Heart right ventricle (tissue), 16 donors: ENCODE results near the gene PCK1. TPM values are rescaled to one million over a fixed set of nuclear protein-coding genes. Genes with fewer than 3 reads are reported as not detected.
A peak's percentile ranks its signal among the peaks of the same experiment; 100 is the strongest.

Source experiments
- ATAC-seq, 8 donors: fragments of 200-7000 bp; cut with Tn5 transposase; one replicate each; pipeline ENCODE4 v1.9.1; 2020; ENCODE audit warnings: mild to moderate bottlenecking in 8 of 8, moderate library complexity in 8 of 8, moderate number of reproducible peaks in 1 of 8
- DNase-seq, 2 donors: peaks; one replicate each; pipeline ENCODE4 v3.0.0-alpha.2; 2020
- H3K27ac ChIP-seq, 10 donors: fragments of 200-600 bp; sonication (generic) in 2 of 10; one replicate each; pipeline versions ENCODE4 v1.5.0 to v1.8.0; 2020 to 2022; ENCODE audit warnings: mild to moderate bottlenecking in 3 of 10
- H3K27me3 ChIP-seq, 7 donors: fragments of 200-600 bp; one replicate each; pipeline ENCODE4 v1.8.0; 2021 to 2022; ENCODE audit warnings: mild to moderate bottlenecking in 2 of 7
- H3K36me3 ChIP-seq, 9 donors: fragments of 200-600 bp; sonication (generic) in 1 of 9; one replicate each; pipeline versions ENCODE4 v1.5.0 to v1.8.0; 2020 to 2022; ENCODE audit warnings: mild to moderate bottlenecking in 2 of 9
- H3K4me1 ChIP-seq, 9 donors: fragments of 200-600 bp; sonication (generic) in 1 of 9; one replicate each; pipeline versions ENCODE4 v1.5.0 to v1.8.0; 2020 to 2022; ENCODE audit warnings: mild to moderate bottlenecking in 4 of 9
- H3K4me3 ChIP-seq, 10 donors: fragments of 200-600 bp; sonication (generic) in 2 of 10; one replicate each; pipeline versions ENCODE4 v1.5.0 to v1.8.0; 2020 to 2022; ENCODE audit warnings: mild to moderate bottlenecking in 7 of 10, moderate library complexity in 2 of 10
- H3K9me3 ChIP-seq, 11 donors: fragments of 200-600 bp in 10 of 11; sonication (generic) in 2 of 11; one replicate each; pipeline versions ENCODE4 v1.5.0 to v1.8.0; 2013 to 2022; ENCODE audit warnings: mild to moderate bottlenecking in 2 of 11, control low read depth in 1 of 11, moderate library complexity in 1 of 11
- WGBS, 2 donors: extraction: QIAGEN DNeasy Blood & Tissue Kit; methylation state at CpG; one replicate each; pipeline ENCODE4 v1.1.7; 2013; ENCODE audit warnings: inconsistent platforms in 1 of 2; 5-methylcytosine and 5-hydroxymethylcytosine counted together
- intact Hi-C, 10 donors: fragments of 100-400 bp; cut with DNase I; formaldehyde crosslinking; loops; one replicate each; pipeline versions ENCODE4 v1.11.1 to v1.14.2; 2022
- polyA plus RNA-seq, 2 donors: library from polyadenylated mRNA; stranded (reverse); fragments of 200-250 nt; gene quantifications; one replicate each; pipeline ENCODE4 v1.2.3, GENCODE V29; 2013
- total RNA-seq, 10 donors: library from RNA; stranded (reverse); fragmentation: NEBNext Ultra II Directional in 3 of 10; extraction: Animal tissue kit (Norgen Biotek cat#: 25700) in 3 of 10; gene quantifications; one replicate each; pipeline versions ENCODE4 v1.2.1 to v1.2.4, GENCODE V29; 2021 to 2023
- TF ChIP-seq, protein P1 (sequence below), 9 donors: fragments of 200-600 bp; sonication (generic) in 2 of 9; IDR thresholded peaks; one replicate each; pipeline versions ENCODE4 v1.5.0 to v1.8.0; 2021 to 2022; ENCODE audit warnings: antibody characterized with exemption in 9 of 9, mild to moderate bottlenecking in 5 of 9, moderate library complexity in 1 of 9
- donor health status: Arrhythmogenic right ventricular cardiomyopathy.
- donor health status: ischemic (EF 13 %, LVEDD 7.1; RV severe dilation, severe dysfunction).
- donor health status: healthy with polysubstance abuse.
- donor health status: DM: no; HTN: yes; CAD: no.
- donor health status: DM: no; HTN: no; CAD: no.
- donor health status: ischemic (EF 25% LVEDD 6.9; RV normal size, moderate dysfunction).
- donor health status: ischemic (EF 25% LVEDD 5.7; RV mildly dilated, moderate dysfunction).
- donor health status: healthy.
- donor health status: DM: yes; HTN: yes; CAD: no.
- donor health status: Ischemic cardiomyopathy.
- donor health status: ischemic (EF 35%, LVEDD 5.7; RV mildly dilated, moderate dysfunction).
- donor health status: nonischemic (EF 11% LVEDD 7.7; RV severe dilation, severe dysfunction).
- donor health status: DM: yes; HTN: yes; CAD: no.
- donor health status: PGD.
- donor health status: ischemic (EF 29% LVEDD 5.4; RV normal size, mild dysfunction).
- donor health status: nonischemic (EF 23%, LVEDD 6.1; RV moderate dilation, normal function).

PCK1 gene
- total and polyA plus RNA-seq, 12 donors, result 0.15 to 8.5 (median 0.72) TPM; not detected in 2

DNA sequence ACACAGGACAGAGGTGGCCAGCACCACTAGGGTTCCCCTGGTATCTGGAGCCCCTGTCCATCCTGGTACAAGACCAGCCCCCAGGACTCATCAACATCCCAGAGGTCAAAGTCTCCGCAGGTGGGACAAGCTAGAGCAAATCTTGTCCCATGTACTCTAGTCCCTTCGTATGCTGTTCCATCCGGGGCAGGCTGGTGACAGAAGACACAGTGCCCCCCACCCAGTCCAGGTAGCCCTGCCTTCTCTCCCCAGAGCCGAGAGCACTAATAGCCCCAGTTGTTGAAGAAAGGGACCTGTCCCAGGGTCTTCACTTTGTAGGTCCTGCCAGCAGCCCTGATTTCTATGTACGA, 21.1 kb downstream of the PCK1 start:
- no peak for ATAC-seq
- intact Hi-C loops, result no loop called here
- peak overlapping the region in 4 of 10 donors; percentile 10 to 67 (median 41) for H3K27ac ChIP-seq
- WGBS, 2 donors, result 72 to 83% methylated on average over 5 of the region's 5 CpGs
- H3K4me3 ChIP-seq, result no peak overlapping the region
- no peaks in the 10 kb centered on the region for H3K36me3 ChIP-seq
- TF ChIP-seq, protein P1, sequence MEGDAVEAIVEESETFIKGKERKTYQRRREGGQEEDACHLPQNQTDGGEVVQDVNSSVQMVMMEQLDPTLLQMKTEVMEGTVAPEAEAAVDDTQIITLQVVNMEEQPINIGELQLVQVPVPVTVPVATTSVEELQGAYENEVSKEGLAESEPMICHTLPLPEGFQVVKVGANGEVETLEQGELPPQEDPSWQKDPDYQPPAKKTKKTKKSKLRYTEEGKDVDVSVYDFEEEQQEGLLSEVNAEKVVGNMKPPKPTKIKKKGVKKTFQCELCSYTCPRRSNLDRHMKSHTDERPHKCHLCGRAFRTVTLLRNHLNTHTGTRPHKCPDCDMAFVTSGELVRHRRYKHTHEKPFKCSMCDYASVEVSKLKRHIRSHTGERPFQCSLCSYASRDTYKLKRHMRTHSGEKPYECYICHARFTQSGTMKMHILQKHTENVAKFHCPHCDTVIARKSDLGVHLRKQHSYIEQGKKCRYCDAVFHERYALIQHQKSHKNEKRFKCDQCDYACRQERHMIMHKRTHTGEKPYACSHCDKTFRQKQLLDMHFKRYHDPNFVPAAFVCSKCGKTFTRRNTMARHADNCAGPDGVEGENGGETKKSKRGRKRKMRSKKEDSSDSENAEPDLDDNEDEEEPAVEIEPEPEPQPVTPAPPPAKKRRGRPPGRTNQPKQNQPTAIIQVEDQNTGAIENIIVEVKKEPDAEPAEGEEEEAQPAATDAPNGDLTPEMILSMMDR (IDR thresholded peaks at IDR 0.05), result no peak
- peaks cover 0 to 87% (median 72%) of the 10 kb centered on the region in 7 donors for H3K27me3 ChIP-seq
- H3K4me1 ChIP-seq, result peaks cover 0 to 12% (median 0%) of the 10 kb centered on the region in 9 donors
- no peak for DNase-seq
- peaks cover 0 to 2% (median 0%) of the 10 kb centered on the region in 11 donors for H3K9me3 ChIP-seq

DNA sequence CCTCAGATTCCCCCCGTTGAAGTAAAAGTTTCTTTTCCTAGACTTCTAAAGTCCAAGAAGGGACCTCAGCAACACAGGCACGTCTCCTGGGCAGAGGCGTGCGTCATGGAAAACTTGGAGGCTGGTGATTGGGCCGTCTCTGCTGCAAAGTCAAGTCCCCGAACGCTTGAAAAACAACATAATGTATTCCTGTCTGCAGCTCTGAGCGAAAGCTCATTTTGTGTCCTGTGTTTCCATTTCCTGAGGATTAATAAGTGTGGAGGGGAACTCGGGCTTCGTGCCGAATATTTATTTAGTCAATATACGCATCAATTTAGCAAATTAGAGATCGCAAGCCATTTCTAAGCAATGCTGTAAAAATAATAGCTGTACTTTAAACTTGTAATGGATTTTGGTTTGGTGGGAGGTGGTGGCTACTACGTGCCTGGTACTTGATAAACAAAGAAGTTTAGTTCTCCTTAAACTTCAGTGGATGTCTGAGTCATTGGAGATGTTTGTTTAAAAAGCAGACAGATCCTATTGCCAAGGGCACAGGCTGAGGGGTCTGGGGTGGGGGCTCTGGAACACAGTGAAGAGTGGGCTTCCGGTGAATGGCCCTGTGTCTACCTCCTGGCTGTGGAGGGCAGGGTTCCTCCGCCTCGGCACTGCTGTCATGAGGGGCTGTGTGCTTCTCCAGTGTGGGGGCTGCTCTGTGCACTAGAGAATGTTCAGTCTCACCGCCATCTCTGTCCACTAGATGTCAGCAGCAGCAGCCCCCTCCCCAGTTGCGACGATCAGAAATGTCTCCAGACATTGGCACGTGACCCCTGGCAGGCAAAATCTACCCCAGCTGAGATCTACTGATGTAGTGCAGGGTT, 21.8 kb downstream of the PCK1 start:
- DNase-seq (peak; percentile 35 to 58), ATAC-seq (peak in 6 of 8 donors; percentile 56 to 89 (median 73))
- intact Hi-C loops, result no loop called here
- Histone ChIP-seq H3K4me1 (peaks cover 0 to 12% (median 0%) of the 10 kb centered on the region in 9 donors), H3K27me3 (peaks cover 0 to 87% (median 72%) of the 10 kb centered on the region in 7 donors), H3K27ac (peak overlapping the region in 9 of 10 donors; percentile 14 to 67 (median 43)), H3K36me3 (no peaks in the 10 kb centered on the region), H3K4me3 (peak overlapping the region in 1 of 10 donors; percentile 8), H3K9me3 (peaks cover 0 to 6% (median 1%) of the 10 kb centered on the region in 11 donors)
- WGBS, 2 donors, result 34 to 41% methylated on average over 21 of the region's 21 CpGs
- TF ChIP-seq, protein P1 (IDR thresholded peaks at IDR 0.05), result peak in 5 of 9 donors; percentile 11 to 43 (median 33)

GRCh38 chr20:57583289-57584257, 22.7 kb downstream of the PCK1 start:
- Histone ChIP-seq H3K27ac (peak overlapping the region in 9 of 10 donors; percentile 14 to 67 (median 43)), H3K36me3 (no peaks in the 10 kb centered on the region), H3K9me3 (peaks cover 0 to 12% (median 6%) of the 10 kb centered on the region in 11 donors), H3K4me3 (no peak overlapping the region), H3K27me3 (peaks cover 0 to 79% (median 63%) of the 10 kb centered on the region in 7 donors), H3K4me1 (peaks cover 0 to 12% (median 0%) of the 10 kb centered on the region in 9 donors)
- DNase-seq (no peak), ATAC-seq (no peak)
- TF ChIP-seq, protein P1 (IDR thresholded peaks at IDR 0.05), result no peak
- 83 to 87% methylated on average over 18 of the region's 18 CpGs for WGBS, 2 donors
- intact Hi-C loops, result no loop called here
